HG03378 (cell line): ENCODE measurements around the gene LILRA6.
"Not testable (repeated sequence)": the region's sequence is repeated elsewhere in the genome, so short reads cannot be mapped to it uniquely, and the experiment has no call there.

Source experiments
- ATAC-seq: cut with Tn5 transposase; IDR thresholded peaks from one replicate; pipeline ENCODE4 v1.9.1; 2021; ENCODE audit warnings: mild to moderate bottlenecking, moderate library complexity; ENCODE audit not compliant: unreplicated experiment

LILRA6 gene

GRCh38 chr19:54209058-54209810 is 33.4 kb downstream of the LILRA6 start:
- no peak for ATAC-seq

GRCh38 chr19:54208784-54209057 is 33.9 kb downstream of the LILRA6 start:
- ATAC-seq = no peak

GRCh38 chr19:54207983-54208783 is 34.4 kb downstream of the LILRA6 start:
- peak; percentile 34 for ATAC-seq

GRCh38 chr19:54207676-54207982 is 35.0 kb downstream of the LILRA6 start:
- no peak for ATAC-seq

GRCh38 chr19:54207193-54207592 is 35.4 kb downstream of the LILRA6 start:
- ATAC-seq = not testable (repeated sequence)

- no peak for ATAC-seq
Observed at GRCh38 chr19:54206831-54207177, 35.8 kb downstream of the LILRA6 start.

- ATAC-seq = no peak
Observed at GRCh38 chr19:54206030-54206830, 36.4 kb downstream of the LILRA6 start.

GRCh38 chr19:54204767-54205468 is 37.7 kb downstream of the LILRA6 start:
- no peak for ATAC-seq

- ATAC-seq = no peak
Observed at GRCh38 chr19:54203151-54203611, 39.4 kb downstream of the LILRA6 start.

GRCh38 chr19:54201980-54202379 is 40.6 kb downstream of the LILRA6 start:
- no peak for ATAC-seq

GRCh38 chr19:54201172-54201701 is 41.4 kb downstream of the LILRA6 start:
- no peak for ATAC-seq

- no peak for ATAC-seq
Observed at GRCh38 chr19:54199401-54199800, 43.2 kb downstream of the LILRA6 start.

GRCh38 chr19:54197121-54197520 is 45.5 kb downstream of the LILRA6 start:
- no peak for ATAC-seq

- no peak for ATAC-seq
Observed at GRCh38 chr19:54196536-54196935, 46.1 kb downstream of the LILRA6 start.

- ATAC-seq = not testable (repeated sequence)
Observed at GRCh38 chr19:54194463-54194862, 48.1 kb downstream of the LILRA6 start.

GRCh38 chr19:54193011-54193410 is 49.6 kb downstream of the LILRA6 start:
- no peak for ATAC-seq

- no peak for ATAC-seq
Observed at GRCh38 chr19:54191811-54192453, 50.7 kb downstream of the LILRA6 start.

- ATAC-seq = peak; percentile 9
Observed at GRCh38 chr19:54191011-54191810, 51.4 kb downstream of the LILRA6 start, which contains the start of gene TSEN34. TSEN34 (plus strand) TSS chr19:54191308; CDS start chr19:54191365, 57 bp downstream.

GRCh38 chr19:54190503-54191010 is 52.0 kb downstream of the LILRA6 start:
- ATAC-seq = peak; percentile 52
